GM12801 (cell line): ENCODE measurements around the gene KRT1.

Experiments used
- CTCF ChIP-seq: IDR thresholded peaks from one replicate; pipeline ENCODE4 v1.5.1; 2011; ENCODE audit warnings: control low read depth; ENCODE audit not compliant: insufficient read length; ENCODE audit errors: extremely low read depth

The KRT1 gene

GRCh38 chr12:52698651-52699340, 18.6 kb upstream of the KRT1 start:
- TF ChIP-seq CTCF: no peak

DNA sequence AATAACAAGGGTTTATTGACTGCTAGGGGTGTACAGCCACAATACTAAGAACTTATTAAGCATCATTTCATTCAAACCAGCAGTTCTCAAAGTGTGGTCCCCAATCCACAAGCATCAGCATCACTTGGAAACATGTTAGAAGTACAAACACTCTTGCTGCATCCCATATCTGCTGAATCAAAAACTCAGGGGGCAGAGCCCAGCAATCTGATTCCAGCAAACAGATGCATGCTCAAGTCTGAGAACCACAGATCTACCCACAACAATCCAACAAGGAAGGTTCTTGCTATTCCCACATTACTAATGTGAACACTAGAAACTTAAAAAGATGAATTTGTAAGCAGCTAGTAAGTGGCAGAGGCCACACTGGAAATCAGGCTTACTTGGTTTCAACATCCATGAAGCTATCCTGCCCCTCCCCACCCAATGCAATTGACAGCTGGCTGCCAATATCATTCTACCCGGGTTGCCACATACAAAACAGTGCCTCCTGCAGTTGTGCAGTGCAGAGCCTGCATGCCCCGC, 16.9 kb upstream of the KRT1 start:
- no peak for TF ChIP-seq CTCF

DNA sequence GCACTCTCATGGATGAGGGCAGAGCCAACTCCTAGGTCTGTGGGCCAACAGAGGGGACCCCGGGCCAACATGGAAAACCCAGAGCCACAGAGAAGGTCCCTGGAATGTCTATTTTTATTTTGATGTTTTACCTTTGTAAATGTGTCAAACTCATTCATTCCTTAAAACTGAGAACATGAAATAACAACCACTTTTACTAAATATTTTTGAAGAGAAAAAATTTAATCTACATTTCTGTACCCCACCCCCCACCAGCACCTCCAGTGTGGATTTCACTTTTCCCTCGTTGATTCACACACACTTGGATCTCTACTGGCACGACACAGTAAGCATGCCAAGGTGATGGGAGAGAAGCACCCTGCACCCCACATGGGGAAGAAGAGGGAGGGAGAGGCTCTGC, 16.4 kb upstream of the KRT1 start:
- no peak for TF ChIP-seq CTCF

DNA sequence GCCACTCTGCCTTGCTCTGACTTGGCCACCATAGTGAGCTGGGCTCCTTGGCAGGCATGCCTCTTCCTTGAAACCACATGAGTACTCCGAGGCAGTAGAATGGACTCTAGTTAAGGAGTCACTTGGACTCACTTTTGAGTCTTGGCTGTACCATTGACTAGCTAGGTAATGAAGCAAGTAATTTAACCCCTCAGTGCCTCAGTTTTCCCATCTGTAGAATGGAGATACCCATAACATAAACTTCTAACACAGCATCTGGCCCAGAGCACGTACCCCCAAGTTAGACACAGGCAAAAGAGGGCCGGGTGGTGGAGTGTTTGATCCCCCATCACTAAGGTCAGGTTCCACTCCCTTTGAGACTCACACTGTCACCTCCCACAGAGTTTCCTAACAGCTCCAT, 14.8 kb upstream of the KRT1 start:
- no peak for TF ChIP-seq CTCF

- TF ChIP-seq CTCF: no peak
Measured at GRCh38 chr12:52694151-52694550, 13.9 kb upstream of the KRT1 start.

GRCh38 chr12:52693261-52693660, 13.1 kb upstream of the KRT1 start:
- TF ChIP-seq CTCF: no peak

DNA sequence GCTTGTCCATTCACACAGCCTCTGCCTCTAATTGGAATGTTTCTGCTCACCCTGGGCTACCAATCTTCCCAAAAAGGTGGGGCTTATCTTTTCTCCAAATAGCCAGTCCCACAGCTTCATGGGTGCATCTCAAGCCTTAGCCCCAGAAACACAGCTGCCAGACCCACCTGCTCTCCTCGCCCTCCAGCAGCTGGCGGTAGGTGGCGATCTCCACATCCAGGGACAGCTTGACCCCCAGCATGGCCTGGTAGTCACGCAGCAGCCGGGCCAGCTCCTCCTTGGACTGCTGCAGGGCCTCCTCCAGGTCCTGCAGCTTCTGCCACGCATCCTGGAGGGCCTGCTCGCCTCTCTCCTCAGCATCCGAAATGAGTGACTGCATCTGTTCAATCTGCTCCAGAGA, 12.0 kb upstream of the KRT1 start:
- no peak for TF ChIP-seq CTCF
